ENCODE results near the gene SLC17A6. TPM values are rescaled to one million over a fixed set of nuclear protein-coding genes. Genes with fewer than 3 reads are reported as not detected.

Gene SLC17A6
- not detected for total RNA-seq

DNA sequence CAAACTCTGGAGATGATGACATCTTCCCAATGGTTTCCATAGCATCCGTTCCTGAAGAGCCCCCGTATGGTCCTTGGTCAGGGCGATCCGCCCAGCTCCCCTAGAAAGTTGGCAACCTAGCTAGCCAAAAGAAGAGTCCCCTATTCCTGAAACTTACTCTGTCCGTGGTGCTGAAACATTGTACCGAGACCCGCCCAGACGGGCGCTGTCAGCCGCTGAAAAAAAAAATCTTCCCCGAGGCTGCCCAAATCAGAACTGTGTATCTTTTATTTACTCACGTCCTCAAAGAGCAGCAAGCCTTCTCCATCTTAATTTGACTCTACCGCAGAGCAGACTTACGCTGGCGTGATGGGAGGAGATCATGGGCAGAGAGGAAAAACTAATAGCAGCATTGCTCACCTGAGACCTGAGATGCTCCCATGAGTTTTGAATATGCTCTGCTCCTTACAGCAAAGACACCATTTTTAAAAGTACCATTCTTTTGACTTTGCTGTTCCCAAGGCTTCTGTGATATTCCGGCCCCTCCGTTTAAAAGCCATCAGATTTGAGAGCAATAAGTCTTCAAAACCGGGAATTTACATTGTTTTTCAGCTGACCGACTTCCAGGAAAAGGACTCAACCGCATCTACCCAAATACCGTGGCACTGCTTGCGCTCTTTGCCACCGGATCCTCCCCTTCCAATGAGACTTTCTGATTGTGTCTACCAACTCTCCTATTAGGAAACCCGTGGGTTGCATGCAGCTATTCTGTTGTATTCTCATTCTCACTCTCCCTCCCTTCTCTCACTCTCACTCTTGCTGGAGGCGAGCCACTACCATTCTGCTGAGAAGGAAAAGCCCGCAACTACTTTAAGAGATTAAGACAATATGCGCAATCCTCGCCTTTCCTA lies at the start of gene SLC17A6:
SLC17A6 (plus strand) TSS at position 786 of the 890 bp plus-strand sequence. CDS start 153 bp downstream, outside the sequence.
- Mint-ChIP-seq H3K4me3 (no peak within 1 kb of the TSS), H3K9me3 (no peaks in the 10 kb centered on the region), H3K27ac (no peak within 1 kb of the TSS), H3K4me1 (ENCODE audit: low read depth) (peaks cover 12% of the 10 kb centered on the region), H3K27me3 (peaks cover 54% of the 10 kb centered on the region), H3K36me3 (no peaks in the 10 kb centered on the region)
- intact Hi-C loops (cut with micrococcal nuclease) = loop anchor here (2.0 to 10.0 kb wide), 2 partner anchors 217 to 491 kb away; partner anchors contain the start of gene SVIP
- POLR2A ChIA-PET = no interaction called here
- DNase-seq = peak; percentile 18
- CTCF ChIA-PET = no interaction called here

DNA sequence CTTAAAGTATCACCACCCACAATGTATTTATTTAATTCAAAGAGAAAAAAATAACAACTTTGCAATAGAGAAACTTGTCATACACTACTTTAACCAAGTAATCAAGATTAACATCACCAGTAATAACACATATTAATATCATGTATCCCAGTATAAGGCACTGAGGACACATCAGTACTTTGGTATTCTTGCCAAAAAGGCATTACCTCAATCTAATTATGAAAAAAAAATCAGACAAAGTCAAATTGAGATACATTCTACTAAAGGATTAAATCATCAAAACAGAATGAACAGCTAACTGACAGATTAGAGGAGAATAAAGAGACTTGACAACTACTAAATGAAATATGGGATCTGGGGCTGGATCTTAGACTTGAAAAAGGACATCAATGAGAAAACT lies 35.8 kb upstream of the SLC17A6 start:
- H3K4me1 Mint-ChIP-seq (ENCODE audit: low read depth) = no peaks in the 10 kb centered on the region
- H3K27me3 Mint-ChIP-seq = peaks cover 3% of the 10 kb centered on the region
- no peak for DNase-seq
- no peak overlapping the region for H3K4me3 Mint-ChIP-seq
- H3K36me3 Mint-ChIP-seq = no peaks in the 10 kb centered on the region
- H3K9me3 Mint-ChIP-seq = no peaks in the 10 kb centered on the region
- ChIA-PET CTCF (interaction anchor here (0.6 kb wide), 1 partner anchor 29 kb away, joined by 3 read pairs; no protein-coding TSS in a partner anchor), POLR2A (interaction anchor here (0.6 kb wide), 1 partner anchor 43 kb away, joined by 3 read pairs; no protein-coding TSS in a partner anchor)
- intact Hi-C loops (cut with micrococcal nuclease) = no loop called here
- no peak overlapping the region for H3K27ac Mint-ChIP-seq

DNA sequence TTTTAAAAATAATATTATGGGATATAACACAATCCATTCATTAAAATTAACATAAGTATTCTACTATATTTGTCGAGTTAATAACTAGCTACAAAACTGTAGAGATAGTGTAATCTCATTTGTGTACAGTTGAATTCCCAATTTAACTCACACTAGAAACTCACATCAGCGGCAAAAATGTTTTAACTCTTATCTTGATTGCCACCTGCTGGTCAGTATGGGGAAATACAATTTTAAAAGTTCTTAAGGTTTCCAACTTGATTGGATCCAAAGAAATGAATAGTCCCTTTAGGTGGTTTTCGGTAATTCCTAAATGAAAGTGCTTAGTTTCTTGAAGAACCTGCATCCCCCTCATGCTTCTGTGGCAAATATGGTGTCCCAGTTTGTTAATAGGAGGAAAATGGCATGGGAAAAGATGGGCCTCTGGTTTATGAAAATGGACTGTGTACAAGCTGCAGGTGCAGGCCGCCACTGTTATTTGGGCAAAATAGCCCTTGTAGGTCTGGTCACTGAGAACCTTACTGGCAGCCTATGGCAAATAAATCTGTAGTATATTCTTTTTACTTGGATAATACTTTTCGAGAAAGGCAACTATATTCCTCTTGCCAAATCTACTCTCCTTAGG lies 33.7 kb upstream of the SLC17A6 start:
- H3K4me3 Mint-ChIP-seq = no peak overlapping the region
- H3K36me3 Mint-ChIP-seq = no peaks in the 10 kb centered on the region
- ChIA-PET POLR2A (no interaction called here), CTCF (interaction anchor here (1.6 to 3.2 kb wide), 3 partner anchors 59 to 1656 kb away, joined by 3 to 18 read pairs (median 13); no protein-coding TSS in a partner anchor)
- no peak for DNase-seq
- no peaks in the 10 kb centered on the region for H3K9me3 Mint-ChIP-seq
- peaks cover 3% of the 10 kb centered on the region for H3K27me3 Mint-ChIP-seq
- H3K4me1 Mint-ChIP-seq (ENCODE audit: low read depth) = no peaks in the 10 kb centered on the region
- intact Hi-C loops (cut with micrococcal nuclease) = loop anchor here (1.0 kb wide), 1 partner anchor 59 kb away; no protein-coding TSS in a partner anchor
- H3K27ac Mint-ChIP-seq = no peak overlapping the region

DNA sequence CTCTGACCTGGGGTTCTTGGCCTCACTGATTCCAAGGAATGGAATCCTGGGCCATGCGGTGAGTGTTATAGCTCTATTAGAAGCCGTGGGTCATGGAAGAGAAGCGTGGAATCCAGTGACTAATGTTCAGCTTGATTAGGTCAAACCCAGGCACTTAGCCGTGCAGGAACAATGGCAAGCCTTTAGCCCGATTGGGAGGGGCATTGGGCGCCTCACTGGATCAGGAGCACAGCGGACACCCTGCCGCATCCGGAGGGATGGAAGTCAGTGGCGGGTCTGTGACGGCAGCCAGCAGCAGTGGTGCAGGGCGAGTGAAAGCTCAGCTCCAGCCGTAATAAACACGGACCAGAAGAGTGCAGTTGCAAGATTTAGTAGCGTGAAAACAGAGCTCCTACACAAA lies 20.5 kb upstream of the SLC17A6 start:
- intact Hi-C loops (cut with micrococcal nuclease) = no loop called here
- no peak for DNase-seq
- H3K36me3 Mint-ChIP-seq = no peaks in the 10 kb centered on the region
- no peaks in the 10 kb centered on the region for H3K9me3 Mint-ChIP-seq
- no peak overlapping the region for H3K4me3 Mint-ChIP-seq
- ChIA-PET CTCF (no interaction called here), POLR2A (no interaction called here)
- no peaks in the 10 kb centered on the region for H3K4me1 Mint-ChIP-seq (ENCODE audit: low read depth)
- no peaks in the 10 kb centered on the region for H3K27me3 Mint-ChIP-seq
- no peak overlapping the region for H3K27ac Mint-ChIP-seq

DNA sequence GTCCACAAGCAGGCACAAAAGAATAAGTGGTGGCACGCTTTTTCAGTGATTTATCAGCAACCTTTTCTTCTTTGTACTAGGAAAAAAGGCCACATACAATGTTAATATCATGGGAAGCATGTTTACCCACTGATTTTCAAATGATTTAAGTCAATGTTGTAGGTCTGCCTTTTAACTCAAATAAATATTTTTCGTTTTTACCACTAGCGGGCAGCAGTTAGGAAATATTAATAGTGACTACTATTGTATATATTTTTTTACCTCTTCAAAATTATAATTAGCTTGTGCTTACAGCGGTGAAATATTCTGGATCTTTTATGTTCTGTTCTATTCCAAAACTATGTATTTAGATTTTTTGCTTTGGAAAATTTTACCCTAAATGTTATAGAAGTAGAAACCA lies 6.4 kb upstream of the SLC17A6 start:
- Mint-ChIP-seq H3K4me1 (ENCODE audit: low read depth) (no peaks in the 10 kb centered on the region), H3K27ac (no peak overlapping the region), H3K9me3 (no peaks in the 10 kb centered on the region), H3K27me3 (no peaks in the 10 kb centered on the region), H3K36me3 (no peaks in the 10 kb centered on the region), H3K4me3 (no peak overlapping the region)
- POLR2A ChIA-PET = no interaction called here
- CTCF ChIA-PET = no interaction called here
- DNase-seq = no peak
- intact Hi-C loops (cut with micrococcal nuclease) = loop anchor here (5.0 to 10.0 kb wide), 2 partner anchors 223 to 401 kb away; no protein-coding TSS in a partner anchor

DNA sequence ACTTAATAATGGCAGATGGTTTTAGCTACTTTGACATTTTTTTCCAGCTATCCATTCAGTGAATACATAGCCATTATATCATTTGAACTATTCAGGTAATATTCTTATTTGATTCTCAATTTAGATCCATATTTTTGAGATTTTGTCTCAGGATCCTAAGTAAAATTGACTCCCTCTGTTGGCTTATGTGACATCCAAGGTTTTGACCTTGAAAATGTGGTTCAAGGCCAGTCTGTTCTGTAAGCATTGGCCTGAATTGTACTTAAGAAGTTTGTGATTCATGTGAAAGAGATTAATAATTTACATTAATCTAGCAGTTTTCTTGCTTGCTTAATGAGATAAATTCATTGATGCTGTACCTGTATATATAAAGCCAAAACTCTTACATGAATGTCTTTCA lies 1.6 kb upstream of the SLC17A6 start:
- H3K27ac Mint-ChIP-seq = no peak overlapping the region

DNA sequence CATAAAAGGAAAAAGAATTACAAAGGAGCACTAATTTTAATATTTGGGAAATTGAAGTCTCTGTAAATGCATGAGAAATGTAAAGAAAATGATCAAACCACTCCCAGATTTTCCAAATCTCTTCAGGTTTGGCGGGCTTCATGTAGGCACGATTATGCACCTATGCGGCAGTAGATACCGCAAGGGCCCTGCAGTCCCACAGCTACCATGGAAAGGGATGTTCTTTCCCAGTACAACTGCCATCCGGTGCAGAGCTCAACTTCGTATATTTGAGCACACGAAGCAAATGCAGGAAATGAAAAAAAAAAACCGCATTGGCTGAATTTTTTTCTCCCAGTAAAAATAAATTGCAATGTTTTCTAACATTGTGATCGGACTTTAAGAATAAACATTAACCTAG lies 1.4 kb downstream of the SLC17A6 start:
- ChIA-PET POLR2A (no interaction called here), CTCF (no interaction called here)
- intact Hi-C loops (cut with micrococcal nuclease) = loop anchor here (10.0 kb wide), 1 partner anchor 215 kb away; no protein-coding TSS in a partner anchor

More for the DNA sequence above, 1.6 kb upstream of the SLC17A6 start:
- Mint-ChIP-seq H3K27me3 (peaks cover 41% of the 10 kb centered on the region), H3K4me3 (no peak overlapping the region), H3K36me3 (no peaks in the 10 kb centered on the region), H3K4me1 (ENCODE audit: low read depth) (peaks cover 12% of the 10 kb centered on the region), H3K9me3 (no peaks in the 10 kb centered on the region)
- ChIA-PET POLR2A (no interaction called here), CTCF (interaction anchor here (0.5 to 1.1 kb wide), 3 partner anchors 14 to 493 kb away, joined by 3 read pairs; partner anchors contain the start of gene SVIP)
- intact Hi-C loops (cut with micrococcal nuclease) = loop anchor here (2.0 to 10.0 kb wide), 2 partner anchors 218 to 492 kb away; partner anchors contain the start of gene SVIP
- DNase-seq = no peak

DNA sequence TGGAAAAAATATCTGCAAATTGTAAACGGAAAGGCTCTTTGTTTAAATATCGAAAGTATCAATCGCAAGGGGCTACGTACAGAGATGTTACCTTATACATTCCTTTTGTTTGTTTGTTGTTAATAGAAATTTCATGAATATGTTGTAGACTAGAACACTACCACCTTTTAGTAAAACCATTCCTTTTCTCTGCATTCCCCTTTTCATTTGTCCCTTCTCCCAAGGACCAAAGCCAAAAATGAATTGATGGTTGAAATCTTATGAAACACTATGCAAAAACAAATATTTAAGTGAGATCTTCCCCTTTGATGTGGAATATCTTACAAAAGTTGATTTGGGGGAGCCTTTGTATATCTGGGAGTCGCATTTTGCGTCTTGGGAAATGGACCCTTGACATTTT lies 2.1 kb downstream of the SLC17A6 start:
- Mint-ChIP-seq H3K4me3 (no peak overlapping the region), H3K36me3 (no peaks in the 10 kb centered on the region), H3K27me3 (peaks cover 68% of the 10 kb centered on the region), H3K4me1 (ENCODE audit: low read depth) (peaks cover 15% of the 10 kb centered on the region), H3K27ac (no peak overlapping the region), H3K9me3 (no peaks in the 10 kb centered on the region)
- DNase-seq = no peak
- CTCF ChIA-PET = no interaction called here
- POLR2A ChIA-PET = no interaction called here
- intact Hi-C loops (cut with micrococcal nuclease) = no loop called here

More for the DNA sequence above, 1.4 kb downstream of the SLC17A6 start:
- no peak overlapping the region for H3K4me3 Mint-ChIP-seq
- H3K27ac Mint-ChIP-seq = no peak overlapping the region
- H3K9me3 Mint-ChIP-seq = no peaks in the 10 kb centered on the region
- H3K27me3 Mint-ChIP-seq = peaks cover 68% of the 10 kb centered on the region
- peaks cover 15% of the 10 kb centered on the region for H3K4me1 Mint-ChIP-seq (ENCODE audit: low read depth)
- DNase-seq = no peak
- no peaks in the 10 kb centered on the region for H3K36me3 Mint-ChIP-seq

DNA sequence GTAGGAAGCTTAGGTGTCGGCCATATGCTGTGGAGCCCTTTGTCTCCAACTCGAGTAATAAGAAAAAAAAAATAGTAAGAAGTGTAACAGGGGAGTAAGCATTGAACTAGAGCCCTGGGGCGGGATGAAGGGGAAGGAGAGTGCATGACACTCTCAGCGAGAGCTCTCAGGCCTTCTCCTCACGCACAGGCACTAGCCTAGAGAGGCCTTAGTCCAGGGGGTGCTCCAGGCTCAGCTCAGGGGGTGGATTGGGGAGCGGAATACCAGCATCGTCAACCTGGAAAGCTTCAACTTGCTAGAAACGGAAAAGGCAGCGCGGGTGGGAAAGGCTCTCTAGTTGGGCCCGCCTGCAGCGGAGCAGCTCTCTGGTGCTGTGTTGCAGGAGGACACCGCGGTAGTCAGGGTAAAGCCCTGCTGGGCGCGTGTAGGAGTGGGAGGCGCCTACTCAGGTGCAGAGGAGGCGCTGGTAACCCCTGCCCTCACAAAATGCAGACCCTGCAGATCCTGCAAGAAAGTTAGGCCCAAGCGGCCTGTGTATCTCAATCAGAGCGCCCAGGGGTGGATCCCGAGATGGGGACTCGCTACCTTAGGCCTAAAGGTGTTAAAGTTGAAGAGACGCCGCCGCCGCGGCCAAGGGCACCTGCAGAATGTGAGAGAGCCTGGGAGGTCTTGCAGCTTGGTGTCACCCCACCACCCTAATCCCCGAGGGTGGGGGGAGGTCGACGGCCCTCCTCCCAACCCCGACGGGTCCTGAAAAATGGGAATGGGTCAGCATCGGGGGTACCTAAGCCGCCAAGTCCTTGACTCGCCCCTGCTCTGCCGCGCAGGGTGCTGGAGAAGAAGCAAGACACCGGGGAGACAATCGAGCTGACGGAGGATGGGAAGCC lies 2.8 kb downstream of the SLC17A6 start:
- no peak for DNase-seq
- CTCF ChIA-PET = no interaction called here
- Mint-ChIP-seq H3K27me3 (peaks cover 69% of the 10 kb centered on the region), H3K4me1 (ENCODE audit: low read depth) (peaks cover 15% of the 10 kb centered on the region), H3K9me3 (no peaks in the 10 kb centered on the region), H3K27ac (no peak overlapping the region), H3K36me3 (no peaks in the 10 kb centered on the region), H3K4me3 (no peak overlapping the region)
- intact Hi-C loops (cut with micrococcal nuclease) = no loop called here
- POLR2A ChIA-PET = no interaction called here

DNA sequence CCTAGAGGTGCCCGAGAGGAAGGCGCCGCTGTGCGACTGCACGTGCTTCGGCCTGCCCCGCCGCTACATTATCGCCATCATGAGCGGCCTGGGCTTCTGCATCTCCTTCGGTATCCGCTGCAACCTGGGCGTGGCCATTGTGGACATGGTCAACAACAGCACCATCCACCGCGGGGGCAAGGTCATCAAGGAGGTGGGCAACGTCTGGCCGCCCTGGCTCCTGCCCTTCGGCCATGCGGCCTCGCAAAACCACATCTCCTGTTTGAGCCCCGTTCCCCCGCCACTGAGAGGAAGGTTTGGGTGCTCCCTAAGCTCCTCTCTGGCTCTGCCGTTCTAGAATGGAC lies 3.4 kb downstream of the SLC17A6 start:
- CTCF ChIA-PET = no interaction called here

DNA sequence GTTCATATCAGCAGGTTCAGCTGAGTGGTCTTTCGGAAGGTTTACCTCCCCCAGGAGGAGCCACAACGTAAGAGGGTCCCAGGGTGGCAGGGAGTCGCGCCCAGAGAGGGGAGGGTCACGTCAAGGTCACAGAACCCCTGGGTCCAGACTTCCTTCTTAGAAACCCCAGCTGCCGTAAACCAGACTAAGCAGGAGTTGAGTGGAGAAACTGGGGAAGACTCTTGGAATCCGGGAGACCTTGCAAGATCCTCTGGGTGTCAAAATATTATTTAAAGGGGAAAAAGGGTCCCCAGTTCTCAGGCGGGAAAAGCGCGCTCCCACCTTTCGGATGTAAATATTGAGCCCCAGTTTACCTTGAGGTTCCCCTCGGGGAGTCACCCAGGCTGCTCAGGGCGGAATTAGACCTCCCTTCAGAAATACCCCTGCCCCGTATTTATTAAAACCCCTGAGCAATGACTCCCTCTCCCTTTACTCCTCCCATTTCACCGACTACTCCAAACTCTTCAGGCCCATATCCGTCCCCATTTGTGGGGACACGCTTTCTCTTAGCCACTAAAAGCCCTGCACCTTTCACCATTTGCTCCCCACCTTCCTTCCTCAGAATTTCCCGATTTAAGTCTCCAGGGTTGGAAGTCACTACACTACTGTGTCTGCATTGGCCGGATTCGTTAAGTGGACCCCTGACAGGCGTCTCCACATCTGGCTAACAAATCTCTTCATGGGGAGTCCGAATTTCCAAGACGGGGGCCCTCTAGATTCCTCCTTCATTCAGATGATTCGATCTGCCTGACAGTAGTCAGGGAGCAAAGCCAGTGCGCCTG lies 4.2 kb downstream of the SLC17A6 start:
- intact Hi-C loops (cut with micrococcal nuclease) = no loop called here
- H3K36me3 Mint-ChIP-seq = no peaks in the 10 kb centered on the region
- ChIA-PET POLR2A (no interaction called here), CTCF (no interaction called here)
- no peak for DNase-seq
- peaks cover 15% of the 10 kb centered on the region for H3K4me1 Mint-ChIP-seq (ENCODE audit: low read depth)
- peaks cover 67% of the 10 kb centered on the region for H3K27me3 Mint-ChIP-seq
- no peaks in the 10 kb centered on the region for H3K9me3 Mint-ChIP-seq
- no peak overlapping the region for H3K27ac Mint-ChIP-seq
- H3K4me3 Mint-ChIP-seq = no peak overlapping the region

More for the DNA sequence above, 3.4 kb downstream of the SLC17A6 start:
- Mint-ChIP-seq H3K27ac (no peak overlapping the region), H3K27me3 (peaks cover 70% of the 10 kb centered on the region), H3K4me3 (no peak overlapping the region), H3K4me1 (ENCODE audit: low read depth) (peaks cover 15% of the 10 kb centered on the region), H3K36me3 (no peaks in the 10 kb centered on the region), H3K9me3 (no peaks in the 10 kb centered on the region)
- POLR2A ChIA-PET = no interaction called here
- DNase-seq = no peak
- intact Hi-C loops (cut with micrococcal nuclease) = no loop called here

Data from activated CD4-positive, alpha-beta memory T cell treated with anti-CD3 and anti-CD28 coated beads for 36 hours (primary cell).